Left ventricle myocardium superior (tissue), 1 donor: ENCODE results near the gene MEGF8. TPM values are rescaled to one million over a fixed set of nuclear protein-coding genes. Genes with fewer than 3 reads are reported as not detected.

Experiments
- ATAC-seq: fragments of 200-7000 bp; cut with Tn5 transposase; one replicate; pipeline ENCODE4 v1.9.1; 2020; ENCODE audit warnings: mild to moderate bottlenecking, moderate library complexity
- DNase-seq: peaks from one replicate; pipeline ENCODE4 v3.0.0-alpha.2; 2020
- intact Hi-C: fragments of 100-400 bp; cut with micrococcal nuclease; formaldehyde crosslinking; loops from one replicate; pipeline ENCODE4 v1.11.0; 2022
- total RNA-seq: library from RNA; stranded (reverse); fragmentation: NEBNext Ultra II Directional; extraction: Animal tissue kit (Norgen Biotek cat#: 25700); gene quantifications from one replicate; pipeline ENCODE4 v1.2.1, GENCODE V29; 2021
- donor health status: DM: no; HTN: yes; CAD: no; lungs with severe emphysema.

MEGF8 gene
- total RNA-seq, 1 donor from 2014 or later, result 37.4 TPM

- intact Hi-C loops, result no loop called here
- DNase-seq, result no peak
Observed at GRCh38 chr19:42297039-42297438, 28.4 kb upstream of the MEGF8 start.

GRCh38 chr19:42301646-42302203 lies 23.7 kb upstream of the MEGF8 start, which contains the start of gene PRR19:
PRR19 (plus strand) TSS chr19:42302132; CDS start chr19:42309585, 7,453 bp downstream.
- no peak for DNase-seq
- intact Hi-C loops, result no loop called here

More at GRCh38 chr19:42297039-42297438, 28.4 kb upstream of the MEGF8 start:
- ATAC-seq, result no peak

GRCh38 chr19:42303101-42303464 lies 22.4 kb upstream of the MEGF8 start:
- intact Hi-C loops, result no loop called here
- ATAC-seq, result no peak
- no peak for DNase-seq

More at GRCh38 chr19:42301646-42302203, 23.7 kb upstream of the MEGF8 start, which contains the start of gene PRR19:
- peak; percentile 27 for ATAC-seq

GRCh38 chr19:42303876-42304275 lies 21.6 kb upstream of the MEGF8 start:
- DNase-seq (no peak), ATAC-seq (no peak)
- intact Hi-C loops, result no loop called here

GRCh38 chr19:42306646-42307045 lies 18.8 kb upstream of the MEGF8 start:
- DNase-seq (no peak), ATAC-seq (no peak)
- intact Hi-C loops, result no loop called here

GRCh38 chr19:42309686-42310085 lies 15.7 kb upstream of the MEGF8 start:
- intact Hi-C loops, result no loop called here
- ATAC-seq (no peak), DNase-seq (no peak)

- no peak for ATAC-seq
- intact Hi-C loops, result no loop called here
Observed at GRCh38 chr19:42311657-42312056, 13.8 kb upstream of the MEGF8 start.

GRCh38 chr19:42312370-42312769 lies 13.1 kb upstream of the MEGF8 start:
- no peak for DNase-seq
- intact Hi-C loops, result no loop called here

More at GRCh38 chr19:42311657-42312056, 13.8 kb upstream of the MEGF8 start:
- DNase-seq, result no peak

GRCh38 chr19:42313096-42313839 lies 12.2 kb upstream of the MEGF8 start, which contains the start of gene TMEM145:
TMEM145 (plus strand) TSS chr19:42313309; CDS start chr19:42313377, 68 bp downstream.
- ATAC-seq (peak; percentile 88), DNase-seq (peak; percentile 61)
- intact Hi-C loops, result no loop called here

More at GRCh38 chr19:42312370-42312769, 13.1 kb upstream of the MEGF8 start:
- no peak for ATAC-seq

- DNase-seq (no peak), ATAC-seq (no peak)
- intact Hi-C loops, result no loop called here
Observed at GRCh38 chr19:42313840-42314755, 11.3 kb upstream of the MEGF8 start.

GRCh38 chr19:42315024-42315423 lies 10.4 kb upstream of the MEGF8 start:
- ATAC-seq (no peak), DNase-seq (no peak)
- intact Hi-C loops, result no loop called here

- DNase-seq (peak; percentile 48), ATAC-seq (no peak)
- intact Hi-C loops, result no loop called here
Observed at GRCh38 chr19:42316223-42317211, 8.9 kb upstream of the MEGF8 start.

- intact Hi-C loops, result no loop called here
- no peak for ATAC-seq
- DNase-seq, result no peak
Observed at GRCh38 chr19:42317535-42317934, 7.9 kb upstream of the MEGF8 start.

- DNase-seq, result no peak
- intact Hi-C loops, result no loop called here
Observed at GRCh38 chr19:42322305-42322704, 3.1 kb upstream of the MEGF8 start.

GRCh38 chr19:42323473-42323851 lies 2.0 kb upstream of the MEGF8 start:
- intact Hi-C loops, result no loop called here
- ATAC-seq (no peak), DNase-seq (no peak)

More at GRCh38 chr19:42322305-42322704, 3.1 kb upstream of the MEGF8 start:
- ATAC-seq, result no peak

GRCh38 chr19:42323852-42324654 lies 1.4 kb upstream of the MEGF8 start:
- ATAC-seq (no peak), DNase-seq (peak; percentile 36)
- intact Hi-C loops, result no loop called here

GRCh38 chr19:42324655-42325307 lies 654 bp upstream of the MEGF8 start:
- intact Hi-C loops, result no loop called here
- ATAC-seq (no peak), DNase-seq (peak; percentile 37)
